Left colon (tissue), 2 donors: ENCODE data around the gene SRCIN1. TPM values are rescaled to one million over a fixed set of nuclear protein-coding genes. Genes with fewer than 3 reads are reported as not detected.

Experiments used
- ATAC-seq: fragments of 200-7000 bp; cut with Tn5 transposase; one replicate; pipeline ENCODE4 v1.9.1; 2020; ENCODE audit warnings: mild to moderate bottlenecking, moderate library complexity
- DNase-seq, 2 donors: peaks; one replicate each; pipeline ENCODE4 v3.0.0-alpha.2; 2020
- intact Hi-C, 2 donors: fragments of 100-400 bp; cut with DNase I in 1 of 2; cut with micrococcal nuclease in 1 of 2; formaldehyde crosslinking; loops; one replicate each; pipeline versions ENCODE4 v1.11.2 to v1.14.0; 2022; cut with DNase I, micrococcal nuclease
- total RNA-seq, 2 donors: library from RNA; stranded (reverse); fragmentation: NEBNext Ultra II Directional; extraction: Animal tissue kit (Norgen Biotek cat#: 25700); gene quantifications; one replicate each; pipeline ENCODE4 v1.2.1, GENCODE V29; 2021
- donor health status: DM: no; HTN: no; CAD: no.
- donor health status: DM: yes; HTN: yes; CAD: no.

SRCIN1 gene
- total RNA-seq, 2 donors from 2014 or later, result 3.1 TPM

DNA sequence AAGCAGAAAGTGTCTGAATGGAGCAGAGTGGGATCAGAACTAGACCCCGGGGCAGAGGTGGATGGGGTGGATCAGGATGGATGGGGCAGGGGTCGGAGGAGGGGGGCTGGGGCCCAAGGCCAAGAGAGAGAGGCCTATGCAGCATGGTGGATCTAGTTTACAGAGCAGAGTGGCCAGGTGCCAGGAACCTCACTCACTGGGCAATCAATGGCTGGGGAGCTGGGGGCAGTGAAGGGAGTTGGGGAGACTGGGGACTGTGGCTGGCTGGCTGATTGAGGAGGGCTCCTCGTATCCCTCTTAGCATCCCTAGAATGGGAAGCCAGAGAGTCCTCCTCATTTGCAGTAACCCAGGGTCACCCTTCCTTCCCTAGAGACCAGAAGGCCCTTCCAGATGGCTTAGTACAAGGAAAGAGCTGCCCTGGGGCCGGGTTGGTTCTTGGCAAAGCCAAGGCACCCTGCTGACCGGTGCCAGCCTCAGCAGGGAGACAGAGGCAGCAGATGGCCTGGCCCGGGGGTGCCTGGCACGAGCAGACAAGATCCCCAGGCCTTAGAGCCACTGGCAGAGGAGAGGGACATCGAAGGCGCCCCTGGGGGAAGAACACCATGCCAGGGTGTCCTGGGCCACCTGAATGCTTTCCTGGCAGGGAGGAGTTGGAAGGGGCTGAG is 36.8 kb downstream of the SRCIN1 start:
- no peak for ATAC-seq
- intact Hi-C loops, result loop anchor here in 1 of 2 donors (10.0 kb wide), 1 partner anchor 96 kb away; no protein-coding TSS in a partner anchor
- DNase-seq, result no peak

DNA sequence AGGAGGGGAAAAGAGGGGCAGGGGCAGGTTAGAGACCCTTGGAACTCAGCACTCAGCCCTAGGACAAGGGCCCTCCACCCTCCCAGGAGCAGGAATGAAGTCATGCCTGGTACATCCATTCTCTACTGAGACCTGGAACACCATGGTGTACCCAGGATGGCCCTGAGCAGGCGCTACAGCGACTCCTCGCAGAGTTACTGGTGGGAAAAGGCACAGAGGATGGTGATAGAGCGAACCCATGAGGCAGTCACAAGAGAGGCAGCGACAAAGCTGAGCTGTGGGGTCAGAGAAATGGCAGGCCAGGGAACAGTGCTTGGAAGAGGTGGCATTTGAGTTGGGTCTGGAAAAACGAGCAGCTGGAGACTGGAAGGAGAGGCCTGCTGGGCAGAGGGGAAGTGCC is 37.5 kb downstream of the SRCIN1 start:
- DNase-seq (no peak), ATAC-seq (no peak)
- intact Hi-C loops, result loop anchor here in 1 of 2 donors (10.0 kb wide), 1 partner anchor 97 kb away; no protein-coding TSS in a partner anchor

DNA sequence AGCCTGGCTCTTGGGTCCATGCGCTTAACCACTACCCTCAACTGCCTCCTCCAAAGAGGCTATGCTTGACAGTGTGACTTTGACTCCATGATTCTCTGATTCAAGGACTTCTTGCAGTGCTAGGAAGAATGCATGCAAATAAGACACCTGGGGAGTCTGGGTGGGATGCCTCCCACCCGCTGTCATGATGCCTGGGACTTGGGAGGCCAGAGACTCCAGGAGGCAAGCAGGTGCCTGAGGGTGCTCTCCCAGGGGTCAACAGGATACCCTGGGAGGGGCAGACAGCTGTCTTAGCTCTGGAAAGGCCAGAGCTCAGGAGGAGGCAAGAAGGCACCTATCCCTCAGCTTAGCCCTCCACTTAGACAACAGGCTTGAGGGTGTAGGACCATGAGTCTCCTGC is 38.4 kb downstream of the SRCIN1 start:
- intact Hi-C loops, result loop anchor here in 1 of 2 donors (10.0 kb wide), 1 partner anchor 97 kb away; no protein-coding TSS in a partner anchor
- DNase-seq (no peak), ATAC-seq (no peak)

DNA sequence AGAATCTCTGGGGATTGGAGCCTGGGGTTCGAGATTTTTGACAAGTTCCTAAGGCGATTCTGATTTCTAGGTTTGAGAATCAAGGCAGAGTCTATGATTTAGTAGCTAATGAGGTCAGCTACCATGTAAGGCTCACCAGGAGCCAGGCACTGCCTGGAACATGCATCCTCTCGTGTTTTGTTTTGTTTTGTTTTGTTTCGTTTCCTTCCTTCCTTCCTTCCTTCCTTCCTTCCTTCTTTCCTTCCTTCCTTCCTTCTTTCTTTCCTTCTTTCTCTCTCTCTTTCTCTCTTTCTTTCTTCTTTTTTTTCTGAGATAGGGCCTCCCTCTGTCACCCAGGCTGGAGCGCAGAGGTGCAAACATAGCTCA is 39.1 kb downstream of the SRCIN1 start:
- intact Hi-C loops, result loop anchor here in 1 of 2 donors (10.0 kb wide), 1 partner anchor 98 kb away; no protein-coding TSS in a partner anchor

GRCh38 chr17:38565853-38566665 is 39.7 kb downstream of the SRCIN1 start:
- no peak for DNase-seq
- ATAC-seq, result no peak
- intact Hi-C loops, result loop anchor here in 1 of 2 donors (10.0 kb wide), 1 partner anchor 99 kb away; no protein-coding TSS in a partner anchor

More for the DNA sequence above, 39.1 kb downstream of the SRCIN1 start:
- no peak for DNase-seq
- ATAC-seq, result no peak

GRCh38 chr17:38564869-38565268 is 40.9 kb downstream of the SRCIN1 start:
- DNase-seq (no peak), ATAC-seq (no peak)
- intact Hi-C loops, result loop anchor here in 1 of 2 donors (10.0 kb wide), 1 partner anchor 100 kb away; no protein-coding TSS in a partner anchor

- DNase-seq (no peak), ATAC-seq (no peak)
- intact Hi-C loops, result loop anchor here in 1 of 2 donors (10.0 kb wide), 1 partner anchor 100 kb away; no protein-coding TSS in a partner anchor
Observed at GRCh38 chr17:38564254-38564837, 41.4 kb downstream of the SRCIN1 start.

DNA sequence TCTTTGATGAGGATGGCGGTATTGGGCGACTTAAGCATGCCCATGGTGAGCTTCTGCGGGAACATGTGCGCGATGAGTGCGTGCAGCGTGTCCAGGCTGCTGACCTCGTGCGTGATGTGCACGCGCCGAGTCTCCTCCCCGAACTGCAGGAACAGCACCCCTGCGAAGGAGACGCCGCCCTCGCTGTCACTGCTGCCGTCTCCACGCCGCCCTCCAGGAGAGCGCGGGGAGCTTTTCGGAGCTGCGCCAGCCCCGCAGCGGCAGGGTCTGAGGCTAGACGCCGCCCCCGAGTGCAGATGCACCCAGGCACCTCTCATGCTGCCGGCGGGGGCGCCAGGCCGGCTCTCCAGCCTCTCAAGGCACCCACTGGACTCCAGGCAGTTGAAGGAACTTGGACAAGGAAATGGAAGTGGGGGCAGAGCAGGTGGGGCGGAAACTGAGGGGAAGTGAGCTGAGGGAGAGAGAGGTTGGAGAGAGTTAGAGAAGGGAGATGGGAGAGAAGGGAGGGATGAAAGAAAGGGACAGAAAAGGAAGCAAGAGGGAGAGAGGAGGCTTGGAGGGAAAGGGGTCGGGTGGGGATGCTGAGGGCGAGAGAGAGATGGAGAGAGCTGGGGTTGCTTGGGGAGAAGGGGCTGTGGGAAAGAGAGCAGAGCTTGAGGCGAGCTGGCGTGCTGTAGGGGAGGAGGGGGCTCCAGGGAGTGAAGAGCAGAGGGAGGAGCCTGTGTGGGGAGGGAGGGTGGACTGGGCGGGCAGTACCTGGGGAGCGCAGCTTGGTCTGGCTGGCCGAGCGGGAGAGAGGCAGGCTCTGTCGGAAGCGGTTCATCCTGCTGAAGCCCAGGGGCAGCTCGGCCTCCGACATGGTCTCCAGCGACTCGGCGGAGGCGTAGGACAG is 42.1 kb downstream of the SRCIN1 start:
- intact Hi-C loops, result loop anchor here in 1 of 2 donors (10.0 kb wide), 1 partner anchor 101 kb away; no protein-coding TSS in a partner anchor

GRCh38 chr17:38562903-38563302 is 42.8 kb downstream of the SRCIN1 start:
- intact Hi-C loops, result loop anchor here in 1 of 2 donors (10.0 kb wide), 1 partner anchor 102 kb away; no protein-coding TSS in a partner anchor
- DNase-seq (no peak), ATAC-seq (no peak)

More for the DNA sequence above, 42.1 kb downstream of the SRCIN1 start:
- DNase-seq (no peak), ATAC-seq (no peak)

DNA sequence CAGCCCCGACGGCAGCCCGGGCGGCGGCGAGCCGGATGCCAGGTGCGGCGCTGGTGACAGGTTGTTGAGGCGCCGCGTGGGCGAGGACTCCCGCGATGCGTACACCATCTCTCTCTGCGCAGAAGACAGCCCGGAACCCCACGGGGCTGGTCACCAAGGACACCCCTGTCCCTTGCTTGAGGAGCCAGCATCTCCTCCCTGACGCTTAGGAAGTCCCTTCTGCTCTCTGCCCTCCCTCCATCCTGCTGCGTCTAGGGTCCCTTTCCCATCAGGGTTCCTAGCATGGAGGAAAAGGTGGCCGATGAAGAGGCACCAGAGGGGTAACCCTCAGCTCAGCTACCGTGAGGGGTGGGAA is 43.6 kb downstream of the SRCIN1 start:
- DNase-seq (no peak), ATAC-seq (no peak)
- intact Hi-C loops, result loop anchor here in 1 of 2 donors (10.0 kb wide), 1 partner anchor 103 kb away; no protein-coding TSS in a partner anchor

DNA sequence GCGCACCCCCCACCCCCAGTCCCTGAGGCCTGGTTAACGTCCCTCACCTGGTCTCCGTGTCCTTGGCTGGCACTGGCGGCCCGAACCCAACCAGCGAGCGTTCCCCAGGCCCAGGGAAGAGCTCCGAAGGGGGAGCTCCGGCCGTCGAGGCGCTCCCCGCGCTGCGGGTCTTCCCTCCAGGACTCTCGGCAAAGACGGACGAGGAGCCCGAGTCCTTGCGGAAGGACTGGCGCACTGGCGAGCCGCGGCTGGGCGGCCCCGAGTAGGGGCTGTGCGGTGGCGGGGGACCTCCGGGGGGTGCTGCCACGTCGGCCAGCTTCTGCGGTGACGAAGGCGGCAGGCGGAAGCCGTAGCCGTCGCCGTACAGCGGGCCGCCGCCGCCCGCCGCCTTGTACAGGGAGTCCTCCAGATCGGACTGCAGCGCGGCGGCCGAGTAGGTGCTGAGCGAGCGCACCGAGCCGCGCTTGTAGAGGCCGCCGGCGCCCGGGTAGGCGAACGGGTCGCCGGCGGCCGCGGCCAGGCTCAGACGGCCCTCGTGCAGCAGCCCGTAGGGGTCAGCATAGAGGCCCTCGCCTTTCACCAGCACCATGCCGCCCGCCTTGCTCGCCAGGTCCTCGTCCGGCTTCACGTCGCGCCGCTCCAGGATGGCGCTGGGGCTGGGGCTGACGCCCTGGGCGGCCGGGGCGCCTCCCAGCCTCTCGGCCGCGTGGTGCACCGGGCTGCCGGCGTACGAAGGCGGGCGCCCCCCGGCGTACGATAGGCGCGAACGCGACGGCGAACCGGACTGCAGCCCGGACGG is 44.1 kb downstream of the SRCIN1 start:
- intact Hi-C loops, result loop anchor here in 1 of 2 donors (10.0 kb wide), 1 partner anchor 103 kb away; no protein-coding TSS in a partner anchor
- ATAC-seq, result no peak
- no peak for DNase-seq

GRCh38 chr17:38560503-38561318 is 45.0 kb downstream of the SRCIN1 start:
- ATAC-seq (no peak), DNase-seq (no peak)
- intact Hi-C loops, result loop anchor here in 1 of 2 donors (10.0 kb wide), 1 partner anchor 104 kb away; no protein-coding TSS in a partner anchor

- intact Hi-C loops, result loop anchor here (5.0 to 10.0 kb wide), 2 partner anchors 105 to 107 kb away; no protein-coding TSS in a partner anchor
- DNase-seq (no peak), ATAC-seq (no peak)
Observed at GRCh38 chr17:38559880-38560230, 45.9 kb downstream of the SRCIN1 start.

- intact Hi-C loops, result loop anchor here in 1 of 2 donors (5.0 kb wide), 1 partner anchor 108 kb away; no protein-coding TSS in a partner anchor
- ATAC-seq (peak; percentile 88), DNase-seq (peak; percentile 91 to 94)
Observed at GRCh38 chr17:38559051-38559879, 46.5 kb downstream of the SRCIN1 start.

- intact Hi-C loops, result loop anchor here in 1 of 2 donors (5.0 kb wide), 1 partner anchor 109 kb away; no protein-coding TSS in a partner anchor
- DNase-seq (no peak), ATAC-seq (no peak)
Observed at GRCh38 chr17:38558728-38559050, 47.1 kb downstream of the SRCIN1 start.
